ENCODE data around the gene PABPN1.

DNA sequence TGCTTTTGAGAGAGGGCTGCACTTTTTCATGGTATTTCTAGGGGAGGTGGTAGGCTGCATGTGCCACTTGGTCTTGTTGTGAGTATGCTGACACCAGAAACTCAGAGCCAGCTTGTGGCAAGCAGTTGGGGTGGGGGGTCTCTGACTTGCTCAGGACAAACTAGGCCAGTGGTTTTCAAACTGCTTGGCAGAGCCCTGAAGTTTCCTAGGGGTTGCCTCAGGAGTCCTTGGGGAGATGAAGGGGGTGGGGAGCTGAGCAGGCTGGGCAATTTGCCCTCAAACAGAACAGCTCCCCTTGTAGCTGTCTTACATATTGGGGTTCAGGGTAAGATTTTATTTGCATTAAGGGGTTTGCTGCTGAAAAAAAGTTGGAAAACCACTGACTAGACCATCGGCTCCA is 10.7 kb upstream of the PABPN1 start:
- TF ChIP-seq, protein P1, sequence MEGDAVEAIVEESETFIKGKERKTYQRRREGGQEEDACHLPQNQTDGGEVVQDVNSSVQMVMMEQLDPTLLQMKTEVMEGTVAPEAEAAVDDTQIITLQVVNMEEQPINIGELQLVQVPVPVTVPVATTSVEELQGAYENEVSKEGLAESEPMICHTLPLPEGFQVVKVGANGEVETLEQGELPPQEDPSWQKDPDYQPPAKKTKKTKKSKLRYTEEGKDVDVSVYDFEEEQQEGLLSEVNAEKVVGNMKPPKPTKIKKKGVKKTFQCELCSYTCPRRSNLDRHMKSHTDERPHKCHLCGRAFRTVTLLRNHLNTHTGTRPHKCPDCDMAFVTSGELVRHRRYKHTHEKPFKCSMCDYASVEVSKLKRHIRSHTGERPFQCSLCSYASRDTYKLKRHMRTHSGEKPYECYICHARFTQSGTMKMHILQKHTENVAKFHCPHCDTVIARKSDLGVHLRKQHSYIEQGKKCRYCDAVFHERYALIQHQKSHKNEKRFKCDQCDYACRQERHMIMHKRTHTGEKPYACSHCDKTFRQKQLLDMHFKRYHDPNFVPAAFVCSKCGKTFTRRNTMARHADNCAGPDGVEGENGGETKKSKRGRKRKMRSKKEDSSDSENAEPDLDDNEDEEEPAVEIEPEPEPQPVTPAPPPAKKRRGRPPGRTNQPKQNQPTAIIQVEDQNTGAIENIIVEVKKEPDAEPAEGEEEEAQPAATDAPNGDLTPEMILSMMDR (IDR thresholded peaks at IDR 0.05 in 2 of 3, conservative IDR thresholded peaks at IDR 0.05 in 1 of 3; ENCODE audit: borderline replicate concordance in 1 of 3, insufficient read depth in 1 of 3, low read depth in 2 of 3, low read length in 2 of 3), result no peak
- no peak for TF ChIP-seq POLR2A (IDR thresholded peaks at IDR 0.05; ENCODE audit: borderline replicate concordance, extremely low read depth, insufficient read depth, insufficient read length)
- TF ChIP-seq EZH2 (IDR thresholded peaks at IDR 0.05), result no peak
- TF ChIP-seq TCF7L2 (IDR thresholded peaks at IDR 0.05; ENCODE audit: borderline replicate concordance, extremely low read depth, insufficient read depth, insufficient read length), result no peak
- no peak for TF ChIP-seq RAD21 (IDR thresholded peaks at IDR 0.05; ENCODE audit: low read depth)
- TF ChIP-seq POLR2AphosphoS5 (IDR thresholded peaks at IDR 0.05; ENCODE audit: low read depth, low read length), result no peak
- TF ChIP-seq, protein P2, sequence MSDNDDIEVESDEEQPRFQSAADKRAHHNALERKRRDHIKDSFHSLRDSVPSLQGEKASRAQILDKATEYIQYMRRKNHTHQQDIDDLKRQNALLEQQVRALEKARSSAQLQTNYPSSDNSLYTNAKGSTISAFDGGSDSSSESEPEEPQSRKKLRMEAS (IDR thresholded peaks at IDR 0.05), result no peak
- TF ChIP-seq ZNF274 (IDR thresholded peaks at IDR 0.05; ENCODE audit: low read depth, low read length), result no peak
- no peak for TF ChIP-seq SP1 (IDR thresholded peaks at IDR 0.05; ENCODE audit: low read depth)
- no peak for TF ChIP-seq FOSL1 (IDR thresholded peaks at IDR 0.05; ENCODE audit: low read depth)
- TF ChIP-seq EGR1 (IDR thresholded peaks at IDR 0.05; ENCODE audit: low read depth), result no peak
